ENCODE measurements around the gene HDDC2.

The HDDC2 gene

GRCh38 chr6:125233202-125233601, 68.6 kb downstream of the HDDC2 start:
- DNase-seq (ENCODE audit: low read depth) = no peak

DNA sequence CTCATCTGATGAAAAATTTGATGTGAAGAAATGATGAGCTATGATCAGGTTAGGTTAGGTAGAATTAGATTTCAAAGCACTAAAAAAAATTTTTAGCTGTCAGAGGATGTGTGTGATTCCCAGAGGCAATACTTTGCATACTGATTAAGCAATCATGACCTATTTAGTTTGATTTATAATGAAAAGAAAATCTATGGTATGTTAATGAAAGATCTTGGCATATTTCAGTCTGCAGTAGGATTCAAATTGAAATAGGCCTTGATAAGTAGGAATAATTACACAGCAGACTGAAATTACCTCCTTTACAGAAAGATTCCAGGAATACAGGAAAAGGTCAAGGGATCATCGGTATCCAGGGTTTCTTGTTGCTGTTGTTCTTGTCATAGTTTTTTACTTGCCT, 69.3 kb downstream of the HDDC2 start:
- DNase-seq (ENCODE audit: low read depth) = peak; percentile 84

- peak; percentile 63 for DNase-seq (ENCODE audit: low read depth)
Observed at GRCh38 chr6:125231574-125232343, 70.0 kb downstream of the HDDC2 start.

DNA sequence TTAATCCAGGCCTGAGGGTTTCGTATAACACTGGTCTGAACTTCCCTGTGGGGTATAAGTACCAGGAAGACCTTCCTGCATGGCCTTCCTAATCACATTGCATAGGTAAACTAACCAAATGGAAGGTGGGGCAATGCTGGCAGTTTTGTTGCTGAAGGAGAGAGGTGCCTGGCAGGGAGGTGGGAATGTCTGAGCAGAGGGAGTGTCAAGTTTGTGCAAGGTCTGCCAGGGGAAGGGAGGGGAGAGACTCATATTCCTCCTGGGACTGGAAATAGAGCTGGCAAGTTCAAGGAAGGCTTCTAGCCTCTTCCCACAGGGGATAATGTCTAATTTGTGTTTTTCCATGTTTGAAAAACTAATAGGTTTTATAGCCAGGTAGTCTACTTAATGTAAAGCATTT, 70.6 kb downstream of the HDDC2 start:
- DNase-seq (ENCODE audit: low read depth) = no peak

GRCh38 chr6:125230674-125231073, 71.1 kb downstream of the HDDC2 start:
- DNase-seq (ENCODE audit: low read depth) = peak; percentile 52

- no peak for DNase-seq (ENCODE audit: low read depth)
Observed at GRCh38 chr6:125228981-125229479, 72.7 kb downstream of the HDDC2 start.

DNA sequence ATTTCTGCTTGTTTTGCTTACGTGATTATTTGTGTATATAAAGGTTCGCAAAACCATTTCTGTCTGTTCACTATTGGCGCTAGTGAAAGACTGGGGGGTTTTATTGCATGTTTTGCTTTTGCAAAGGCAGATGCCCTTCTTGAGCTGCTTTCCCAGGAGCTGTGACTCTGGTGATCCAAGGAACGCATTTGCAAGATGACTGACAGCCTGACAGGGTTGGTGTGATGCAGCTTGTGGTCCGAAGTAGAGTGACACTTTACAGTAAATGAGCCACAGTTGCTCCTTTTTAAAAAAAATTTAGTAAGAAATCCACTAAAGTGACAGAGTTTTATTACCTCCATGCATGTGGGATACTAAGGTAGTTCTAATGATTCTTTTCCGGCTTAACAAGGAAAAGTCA, 74.5 kb downstream of the HDDC2 start:
- DNase-seq (ENCODE audit: low read depth) = no peak
